ENCODE data around the gene POU2F1.
A peak's percentile ranks its signal among the peaks of the same experiment; 100 is the strongest.
"Not testable (repeated sequence)": the region's sequence is repeated elsewhere in the genome, so short reads cannot be mapped to it uniquely, and the experiment has no call there.

The POU2F1 gene

DNA sequence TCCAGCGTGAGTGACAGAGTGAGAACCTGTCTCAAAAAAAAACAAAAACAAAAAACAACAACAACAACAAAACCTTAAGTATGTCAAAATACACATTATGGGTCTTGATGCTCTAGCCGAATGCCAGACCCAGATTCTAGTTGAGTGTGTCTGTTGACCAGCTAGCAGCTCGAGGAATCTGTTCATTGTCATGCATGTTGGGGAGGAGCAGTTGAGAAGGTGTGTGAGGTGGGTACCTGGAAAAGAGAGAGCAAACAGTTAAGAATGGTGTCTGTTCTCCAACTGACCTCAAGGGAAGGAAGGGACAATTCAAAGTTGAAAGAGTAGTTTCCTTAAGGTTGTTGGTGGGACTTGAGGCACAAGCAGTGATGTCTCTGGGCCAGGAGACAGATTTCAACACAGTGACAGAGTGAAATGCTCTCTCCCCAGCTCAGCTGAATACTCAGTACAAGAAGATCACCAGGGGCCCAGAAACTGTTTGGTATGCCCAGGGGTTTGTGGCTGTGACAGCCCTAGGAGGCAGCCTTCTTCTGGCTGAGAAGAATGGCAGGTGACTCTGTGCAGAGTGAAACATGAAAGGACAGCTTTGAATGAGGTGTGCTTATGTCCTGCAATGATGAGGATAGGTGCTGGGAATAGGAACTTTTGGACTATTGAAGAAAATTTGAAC lies 14.4 kb upstream of the POU2F1 start:
- no peak for DNase-seq

DNA sequence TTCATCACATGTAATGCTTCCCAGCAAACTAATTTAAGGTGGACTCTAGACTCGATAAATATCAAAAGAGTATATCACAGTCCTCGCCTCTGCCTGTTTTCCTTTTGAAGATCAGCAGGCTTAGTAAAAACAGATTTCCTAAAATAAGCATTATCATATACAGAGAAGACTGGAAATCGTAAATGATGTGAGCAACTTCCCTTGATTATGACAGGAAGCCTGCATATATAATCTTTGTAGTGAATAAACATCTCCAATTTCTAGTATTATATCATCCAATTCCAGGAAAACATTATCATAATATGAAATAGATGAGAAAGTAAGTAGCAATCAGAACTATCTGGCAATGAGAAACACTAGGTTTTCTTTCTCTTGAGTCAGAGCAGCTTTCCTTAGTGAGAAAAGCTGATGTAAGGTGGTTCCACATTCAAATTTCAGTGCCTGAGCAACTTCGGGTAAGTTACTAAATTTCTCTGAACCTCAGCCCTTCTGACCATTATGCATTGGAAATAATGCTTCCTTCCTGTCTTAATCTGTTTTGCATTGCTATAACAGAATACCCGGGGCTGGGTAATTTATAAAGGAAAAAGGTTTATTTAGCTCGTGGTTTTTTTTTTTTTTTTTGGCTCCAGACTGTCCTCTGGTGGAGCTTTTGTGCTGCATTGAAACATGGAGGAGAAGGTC lies 12.6 kb upstream of the POU2F1 start:
- DNase-seq = no peak

DNA sequence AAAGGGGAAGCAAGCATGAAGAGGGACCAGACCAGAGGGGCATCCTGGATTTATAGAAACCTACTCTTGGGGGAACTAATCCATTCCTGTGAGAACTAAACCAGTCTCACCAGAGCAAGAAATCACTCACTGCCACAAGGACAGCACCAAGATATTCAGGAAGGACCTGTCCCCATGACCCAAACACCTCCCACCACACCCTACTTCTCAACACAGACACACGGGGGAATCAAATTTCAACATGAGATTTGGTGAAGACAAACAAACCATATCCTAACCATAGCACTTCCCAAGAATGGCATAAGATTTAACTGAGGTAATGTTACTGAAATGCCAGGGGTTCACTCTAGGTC lies 12.1 kb upstream of the POU2F1 start:
- DNase-seq = no peak

DNA sequence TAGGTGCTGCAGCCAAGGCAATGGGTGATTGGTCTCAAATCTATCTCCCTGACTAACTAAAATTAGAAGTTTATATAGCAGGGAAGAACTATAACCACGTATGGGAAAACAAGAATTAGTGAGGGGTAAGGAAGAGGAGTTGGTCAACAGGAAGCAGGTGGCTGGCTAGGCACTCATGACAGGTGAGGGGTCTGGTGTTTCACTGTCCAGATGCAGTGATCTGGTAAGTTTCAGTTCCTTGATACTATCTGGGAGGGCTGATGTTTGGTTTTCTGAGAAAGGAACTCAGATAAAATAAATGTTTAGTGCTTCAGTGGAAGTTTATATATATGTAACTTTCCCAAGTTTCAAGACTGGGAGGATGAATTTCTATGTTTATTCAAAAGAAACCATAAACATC lies 11.6 kb upstream of the POU2F1 start:
- no peak for DNase-seq

DNA sequence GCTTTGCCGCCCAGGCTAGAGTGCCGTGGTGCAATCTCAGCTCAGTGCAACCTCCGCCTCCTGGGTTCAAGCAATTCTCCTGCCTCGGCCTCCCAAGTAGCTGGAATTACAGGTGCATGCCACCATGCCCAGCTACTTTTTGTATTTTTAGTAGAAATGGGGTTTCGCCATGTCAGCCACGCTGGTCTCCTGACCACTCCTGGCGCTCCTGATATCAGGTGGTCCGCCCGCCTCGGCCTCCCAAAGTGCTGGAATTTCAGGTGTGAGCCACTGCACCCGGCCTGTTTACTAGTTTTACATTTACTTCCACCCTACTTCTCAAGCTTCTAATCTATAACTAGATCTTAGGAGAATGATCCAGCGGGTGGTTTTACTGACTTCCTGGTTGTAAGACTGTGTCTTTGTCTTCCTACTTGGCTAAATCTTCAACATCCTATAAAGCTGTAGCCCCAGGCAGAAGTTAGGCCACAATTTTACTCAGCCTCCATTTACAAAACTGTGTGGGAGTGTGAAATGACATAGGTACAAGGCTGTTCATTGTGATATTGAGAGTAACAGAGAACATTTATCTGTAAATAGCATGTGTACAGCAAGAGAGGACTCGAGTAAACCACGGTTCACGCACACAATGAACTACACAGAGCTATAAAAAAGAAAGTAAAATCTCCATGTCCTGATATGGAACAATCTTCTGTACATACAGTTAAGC lies 9.6 kb upstream of the POU2F1 start:
- no peak for DNase-seq

DNA sequence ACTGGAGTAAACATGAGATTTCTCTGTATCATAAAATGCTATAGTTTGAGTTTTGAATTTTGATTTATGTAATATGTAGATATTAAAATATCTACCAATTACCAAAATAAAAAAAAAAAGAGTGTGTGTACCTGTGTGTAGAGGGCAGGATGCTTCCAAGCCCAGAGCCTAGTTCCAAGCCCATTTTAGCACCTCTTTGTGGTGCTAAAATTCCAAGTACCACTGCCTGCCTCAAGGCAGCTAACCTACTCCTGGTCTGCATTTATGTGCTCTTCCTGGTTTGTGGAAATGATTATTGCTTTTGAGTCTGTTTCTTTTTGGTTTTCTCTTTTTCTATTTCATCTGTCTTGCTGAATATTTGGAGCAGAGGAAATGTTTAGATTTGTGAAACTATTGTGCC lies 8.7 kb upstream of the POU2F1 start:
- no peak for DNase-seq

DNA sequence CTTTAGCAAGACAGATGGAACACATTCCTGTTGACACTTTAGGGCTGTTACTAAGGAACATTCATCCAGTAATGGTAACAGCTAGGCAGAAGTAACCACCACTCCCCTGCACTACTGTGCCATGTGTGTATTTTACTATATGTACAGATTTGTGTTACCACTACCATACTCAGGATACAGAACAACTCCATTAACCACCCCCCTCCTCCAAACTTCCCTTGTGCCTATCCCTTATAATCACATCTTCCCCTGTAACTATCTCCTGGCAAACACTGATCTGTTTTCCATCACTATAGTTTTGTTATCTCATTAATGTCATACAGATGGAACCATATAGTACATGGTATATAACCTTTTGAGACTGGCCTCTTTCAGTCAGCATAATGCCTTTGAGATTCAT lies 3.9 kb upstream of the POU2F1 start:
- DNase-seq = no peak

DNA sequence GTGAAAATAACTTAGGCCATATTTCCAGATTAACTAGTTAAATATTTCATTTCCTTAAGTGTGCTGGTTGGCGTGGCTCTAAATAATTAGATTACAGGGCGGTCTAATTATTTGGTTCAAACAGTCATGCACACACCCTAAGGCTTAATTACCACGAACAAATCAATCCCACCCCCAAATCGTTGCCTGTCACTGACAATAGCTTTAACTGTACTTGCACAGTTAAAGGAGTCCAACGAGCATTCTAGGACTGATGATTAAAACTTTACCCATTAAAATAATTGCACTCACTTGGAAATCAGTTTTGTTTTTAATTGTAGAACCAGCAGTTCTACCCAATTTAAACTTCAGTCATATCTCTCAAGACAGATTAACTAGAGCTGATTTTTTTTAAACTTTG lies 1.5 kb upstream of the POU2F1 start:
- DNase-seq = no peak

DNA sequence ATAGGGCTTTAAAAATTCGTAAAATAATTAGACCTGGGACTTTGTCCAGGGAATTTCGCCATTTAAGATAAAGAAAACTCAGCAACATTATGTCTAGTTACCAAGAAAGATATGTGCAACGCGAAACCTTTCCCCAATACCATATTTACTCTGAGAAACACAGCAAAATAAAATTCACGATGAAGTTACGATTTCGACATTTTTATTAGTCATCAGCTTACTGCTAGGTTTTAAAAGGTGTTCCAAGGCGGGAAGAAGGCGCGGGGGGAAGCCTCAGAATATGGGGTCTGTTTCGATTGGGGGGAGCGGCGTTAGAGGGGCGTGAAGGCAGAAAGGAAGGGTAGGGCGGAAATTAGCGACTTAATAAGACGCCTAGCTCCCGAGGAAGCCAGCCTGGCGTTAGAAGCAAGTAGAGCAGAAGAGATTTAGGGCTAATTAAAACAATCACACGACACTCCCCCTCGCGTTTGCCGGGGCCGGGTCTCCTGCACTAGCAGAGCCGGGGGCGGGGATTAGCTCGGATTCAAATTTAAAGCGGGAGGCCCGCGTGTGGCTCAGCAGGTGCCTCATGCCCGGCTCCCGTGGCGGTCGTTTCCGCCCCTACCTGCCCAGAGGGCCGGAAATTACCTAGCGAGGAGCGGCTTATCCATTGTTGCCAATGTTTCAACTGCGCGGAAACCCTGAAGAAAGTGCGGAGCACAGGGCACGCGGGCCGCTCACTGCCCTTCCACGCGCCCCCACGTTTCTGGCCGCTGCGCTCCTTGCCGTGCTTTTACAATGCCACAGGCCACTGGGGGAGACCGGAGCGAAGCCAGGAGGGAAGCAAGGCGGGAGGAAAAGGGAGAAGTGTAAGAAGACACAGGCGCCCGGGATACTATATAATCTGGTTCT lies 795 bp upstream of the POU2F1 start:
- peak; percentile 98 to 100 for DNase-seq

DNA sequence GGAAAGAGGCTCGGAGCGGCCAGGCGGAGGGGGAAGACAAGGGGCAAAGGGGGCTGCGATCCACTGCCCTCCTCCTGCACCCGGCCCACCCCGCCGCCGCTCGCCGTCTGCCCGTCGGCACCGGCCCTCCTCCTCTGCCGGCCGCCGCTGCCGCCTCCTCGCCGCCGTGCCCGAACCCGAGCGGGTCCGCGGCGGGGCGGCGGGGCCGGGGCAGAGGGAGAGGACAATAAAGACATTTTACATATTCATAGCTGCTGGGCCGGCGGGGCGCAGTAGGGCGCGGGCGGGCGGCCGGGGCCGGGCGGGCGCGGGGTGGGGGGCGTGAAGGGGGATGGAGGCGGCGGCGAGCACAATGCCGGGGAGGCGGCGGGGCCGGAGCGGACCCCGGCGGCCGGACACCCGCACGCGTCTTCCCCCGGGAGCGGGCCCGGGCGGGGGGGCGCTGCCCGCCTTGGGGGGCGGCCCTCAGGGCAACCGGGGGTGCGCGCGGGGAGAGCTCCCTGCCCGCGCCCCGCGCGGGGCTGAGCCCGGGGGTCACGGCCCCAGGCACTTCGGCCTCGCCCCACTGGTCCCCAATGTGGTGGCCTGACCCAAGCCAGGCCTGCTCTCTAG lies 546 bp downstream of the POU2F1 start:
- DNase-seq = peak; percentile 57 to 91

DNA sequence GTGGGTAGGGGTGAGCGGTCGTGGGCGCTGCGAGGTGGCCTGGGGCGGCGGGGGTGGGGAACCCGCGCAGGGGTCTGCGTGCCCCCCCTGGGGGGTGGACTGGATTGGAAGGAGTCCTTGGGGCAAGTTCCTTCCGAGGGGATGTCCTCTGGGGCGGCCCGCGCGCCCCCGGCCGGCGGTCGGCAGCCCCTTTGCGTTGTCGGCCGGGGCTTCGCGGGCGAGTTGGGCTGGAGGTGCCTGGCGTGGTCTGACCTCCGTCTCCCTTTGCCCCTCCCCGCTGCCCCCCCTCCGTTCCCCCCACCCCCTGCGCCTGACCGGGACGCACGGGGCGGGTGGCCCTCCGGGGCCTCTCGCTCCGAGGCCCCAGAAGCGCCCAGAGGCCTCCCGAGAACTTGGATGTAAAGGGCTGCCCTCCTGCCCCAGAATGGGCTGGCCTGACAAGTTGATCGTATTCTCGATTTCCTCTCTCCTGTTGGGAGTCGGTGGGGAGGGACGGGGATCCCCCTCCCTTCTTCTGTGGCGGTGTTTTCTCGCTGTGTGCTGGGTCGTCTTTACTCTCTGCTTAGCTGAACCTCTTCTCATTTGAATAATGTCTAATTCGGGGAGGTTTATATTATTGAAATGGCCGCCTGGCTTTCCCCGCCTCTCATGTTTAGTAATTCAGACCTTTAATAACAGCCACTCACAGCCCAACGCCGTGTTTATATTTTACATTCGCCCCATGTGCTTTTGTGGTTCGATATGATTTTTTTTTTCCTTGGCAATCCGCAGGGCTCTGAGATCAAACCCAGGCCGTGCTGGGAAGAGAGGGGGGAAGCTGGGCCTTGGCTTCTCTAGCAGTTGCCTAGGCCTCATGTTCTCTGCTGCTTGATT lies 1.3 kb downstream of the POU2F1 start:
- peak; percentile 94 to 97 for DNase-seq

DNA sequence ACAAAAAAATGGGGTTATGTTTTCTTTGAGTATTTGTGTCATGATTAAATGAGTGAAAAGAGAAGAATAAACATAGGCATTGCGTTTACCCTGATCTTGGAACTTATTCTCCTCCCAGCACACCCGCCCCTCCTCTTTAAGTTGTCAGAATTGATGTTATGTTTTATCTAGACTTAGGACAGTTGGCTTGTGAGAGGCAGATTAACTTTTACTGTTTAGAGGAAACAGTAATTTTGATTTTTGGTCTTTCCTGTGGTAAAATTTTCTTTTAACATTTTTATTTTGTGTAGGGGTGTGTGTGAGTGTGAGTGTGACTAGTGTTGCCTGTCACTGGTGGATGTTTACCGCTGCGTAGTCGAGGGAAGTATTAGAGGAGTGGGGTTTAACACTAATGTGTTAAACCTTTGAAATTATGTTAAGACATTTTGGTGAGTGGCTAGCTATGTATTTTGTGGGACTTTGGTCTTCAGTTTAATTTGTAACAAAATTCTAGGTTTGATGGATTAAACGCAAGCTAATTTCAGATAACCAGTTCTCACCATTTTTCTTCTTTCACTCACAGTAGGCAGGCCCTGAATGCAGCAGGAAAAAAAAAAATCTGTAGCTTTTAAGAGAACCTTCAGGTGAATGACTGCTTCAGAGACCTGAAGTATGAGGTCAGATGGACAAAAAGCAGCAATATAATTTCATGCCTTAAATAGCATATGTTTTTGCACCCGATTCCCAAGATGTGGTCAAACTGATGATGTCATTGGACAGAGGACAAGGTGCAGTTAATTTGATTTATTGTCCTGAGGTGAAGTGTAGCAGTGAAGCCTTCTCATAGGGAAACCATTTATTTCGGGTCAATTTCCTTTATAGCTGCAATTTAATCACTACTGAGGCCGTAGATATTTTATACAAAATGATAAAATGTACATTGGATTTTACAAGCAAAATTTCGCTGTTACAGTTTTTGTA lies 2.7 kb downstream of the POU2F1 start:
- DNase-seq = peak in 1 of 2 experiments; percentile 39

DNA sequence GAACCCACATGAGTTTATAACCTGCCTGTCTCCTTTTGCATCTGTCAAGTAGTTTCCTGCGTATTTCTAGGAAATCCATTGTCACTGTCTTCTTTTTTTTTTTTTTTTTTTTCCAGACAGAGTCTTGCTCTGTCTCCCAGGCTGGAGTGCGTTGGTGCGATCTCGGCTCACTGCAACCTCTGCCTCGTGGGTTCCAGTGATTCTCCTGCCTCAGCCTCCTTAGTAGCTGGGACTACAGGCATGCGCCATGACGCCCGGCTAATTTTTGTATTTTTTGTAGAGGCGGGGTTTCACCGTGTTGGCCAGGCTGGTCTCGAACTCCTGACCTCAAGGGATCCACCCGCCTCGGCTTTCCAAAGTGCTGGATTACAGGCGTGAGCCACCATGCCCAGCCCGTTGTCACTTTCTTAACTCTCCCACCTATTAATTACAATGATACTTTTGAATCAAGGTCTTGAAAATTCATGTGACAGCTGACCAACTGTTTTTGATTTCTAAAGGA lies 4.1 kb downstream of the POU2F1 start:
- not testable (repeated sequence) for DNase-seq

DNA sequence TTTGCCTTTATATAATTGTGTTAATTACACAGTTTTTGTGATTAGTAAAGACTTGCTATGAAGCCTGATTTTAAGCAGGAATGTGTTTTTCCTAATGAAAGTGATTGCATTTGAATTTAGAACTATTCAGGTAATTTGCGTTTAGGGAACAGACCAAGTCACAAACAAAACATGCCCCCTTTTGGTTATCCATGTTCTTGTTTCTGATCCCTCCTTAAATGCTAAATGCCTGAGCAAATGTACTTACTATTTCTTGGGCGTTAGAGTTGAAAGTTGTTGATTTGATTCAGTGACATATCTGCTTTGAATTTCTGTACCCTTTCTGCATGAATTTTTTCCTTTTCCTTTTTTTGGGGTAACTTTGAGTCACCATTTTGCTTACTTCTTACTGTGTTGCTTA lies 5.2 kb downstream of the POU2F1 start:
- DNase-seq = no peak

DNA sequence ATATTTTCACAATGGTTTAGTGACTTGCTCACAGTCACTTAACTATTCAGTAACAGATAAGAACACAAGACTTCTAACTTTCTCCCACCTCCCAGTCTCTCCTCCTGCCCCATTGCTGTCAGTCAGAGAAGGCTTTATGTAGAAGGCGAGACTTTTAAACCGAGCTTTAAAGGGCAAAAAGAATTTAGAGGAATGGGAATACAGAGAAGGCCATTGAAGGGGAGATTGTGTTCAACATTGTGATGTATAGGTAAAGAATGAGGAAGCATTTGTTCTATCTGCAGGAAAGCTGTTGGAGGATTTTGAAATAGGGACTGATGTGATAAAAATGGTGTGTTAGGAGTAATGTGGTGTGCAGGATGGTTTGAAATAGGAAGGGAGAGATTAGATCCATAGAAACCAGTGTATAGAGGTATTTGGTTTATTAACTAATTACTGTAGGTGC lies 7.3 kb downstream of the POU2F1 start:
- DNase-seq = no peak

DNA sequence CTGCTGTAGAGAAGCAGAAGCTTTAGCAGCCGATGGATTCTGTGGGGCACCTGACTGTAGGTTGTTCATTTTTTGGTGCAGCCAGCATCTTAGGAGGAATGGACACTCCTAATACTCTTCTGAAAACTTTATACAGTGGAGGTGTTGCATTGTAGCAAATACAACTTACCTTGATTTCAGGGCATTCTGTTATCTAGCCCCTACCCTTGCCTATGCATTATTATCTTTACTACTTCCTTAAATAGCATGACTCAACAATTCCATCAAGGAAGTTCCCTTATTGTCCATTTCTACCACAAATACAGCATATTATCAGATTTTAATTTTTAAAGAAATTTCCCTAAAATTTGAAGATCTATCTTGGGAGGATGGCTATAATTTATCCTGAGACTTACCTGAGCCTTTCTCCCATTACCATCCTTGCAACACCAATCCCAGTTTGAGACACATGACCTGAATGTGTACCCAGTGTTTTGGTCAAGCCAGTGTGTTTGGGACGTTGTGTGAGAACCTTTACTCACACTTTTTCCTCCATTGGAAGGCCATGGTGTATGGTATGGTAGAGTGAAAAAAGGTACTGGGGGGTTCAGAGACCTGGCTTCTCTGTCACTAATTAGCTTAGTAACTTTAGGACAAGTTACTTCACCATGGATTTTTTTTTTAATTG lies 9.2 kb downstream of the POU2F1 start:
- no peak for DNase-seq

DNA sequence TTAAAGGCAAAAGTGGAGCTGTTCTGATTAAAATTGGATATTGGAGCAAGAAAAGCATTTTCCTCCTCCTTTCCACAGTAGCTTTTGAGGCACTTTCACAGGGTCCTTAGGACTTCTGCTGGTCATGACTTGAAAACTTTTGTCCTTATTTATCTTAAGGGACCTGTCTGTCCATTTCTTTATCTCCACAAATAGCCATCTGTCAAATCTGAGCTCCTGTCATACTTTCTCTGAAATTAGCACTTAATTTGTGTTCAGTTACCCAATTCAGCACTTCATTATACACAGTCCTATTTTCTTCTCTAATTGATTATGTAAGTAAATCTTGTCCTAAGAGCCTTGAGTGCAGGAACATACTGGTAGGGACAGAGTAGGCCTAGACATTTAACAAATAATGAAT lies 9.8 kb downstream of the POU2F1 start:
- DNase-seq = no peak

DNA sequence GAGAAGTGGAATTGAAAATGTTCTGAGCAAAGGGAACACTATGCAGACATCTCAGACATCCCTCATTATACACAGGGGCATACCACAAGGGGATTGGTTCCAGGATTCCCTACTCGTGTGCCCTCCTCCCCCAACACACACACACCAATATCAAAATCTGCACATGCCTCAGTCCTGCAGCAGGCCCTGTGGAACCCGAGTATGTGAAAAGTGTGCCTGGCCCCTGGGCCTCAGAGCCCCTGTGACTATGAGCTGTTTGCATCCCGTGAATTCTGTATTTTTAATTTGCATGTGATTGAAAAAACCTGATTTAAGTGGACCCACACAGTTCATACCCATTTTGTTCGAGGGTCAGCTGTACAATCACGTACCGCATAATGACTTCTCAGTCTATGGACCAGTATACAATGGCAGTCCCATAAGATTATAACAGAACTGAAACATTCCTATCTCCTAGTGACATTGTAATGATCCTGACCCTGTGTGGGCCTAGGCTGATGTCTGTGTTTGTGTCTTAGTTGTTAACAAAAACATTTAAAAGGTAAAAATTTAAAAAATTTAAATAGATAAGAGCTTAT lies 11.3 kb downstream of the POU2F1 start:
- DNase-seq = no peak

DNA sequence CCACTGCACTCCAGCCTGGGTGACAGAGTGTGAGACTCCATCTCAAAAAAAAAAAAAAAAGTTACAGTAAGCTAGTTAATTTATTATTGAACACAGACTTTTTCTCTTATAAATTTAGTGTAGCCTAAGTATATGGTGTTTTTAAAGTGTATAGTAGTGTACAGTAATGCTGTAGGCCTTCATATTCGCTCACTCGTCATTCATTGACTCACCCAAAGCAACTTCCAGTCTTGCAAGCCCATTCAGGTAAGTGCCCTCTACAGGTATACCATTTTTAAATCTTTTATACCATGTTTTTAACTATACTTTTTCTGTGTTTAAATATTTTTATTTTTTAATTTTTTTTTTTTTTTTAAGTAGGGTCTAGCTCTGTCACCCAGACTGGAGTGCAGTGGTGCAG lies 12.1 kb downstream of the POU2F1 start:
- no peak for DNase-seq
